LoVo (cell line): ENCODE results near the gene PRR5L.

Experiments
- DNase-seq: peaks from one replicate; pipeline ENCODE4 v3.0.0-alpha.2; 2016; ENCODE audit warnings: low spot score

PRR5L gene

DNA sequence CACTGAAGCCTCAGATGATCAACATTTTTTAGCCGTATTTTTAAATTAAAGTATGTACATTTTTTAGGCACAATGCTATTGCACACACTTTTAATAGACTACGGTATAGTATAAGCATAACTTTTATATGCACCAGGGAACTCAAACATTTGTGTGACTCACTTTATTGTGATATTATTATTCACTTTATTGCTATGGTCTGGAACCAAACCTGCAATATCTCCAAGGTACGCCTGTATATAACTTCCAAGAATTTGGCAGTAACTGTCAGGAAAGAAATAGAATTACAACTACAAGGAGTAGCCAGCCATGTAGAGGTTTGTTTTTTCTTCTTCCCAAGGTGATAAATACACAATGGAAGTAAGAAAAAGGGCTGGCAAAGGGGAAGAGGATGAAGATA, 62.3 kb downstream of the PRR5L start:
- peak; percentile 41 for DNase-seq

DNA sequence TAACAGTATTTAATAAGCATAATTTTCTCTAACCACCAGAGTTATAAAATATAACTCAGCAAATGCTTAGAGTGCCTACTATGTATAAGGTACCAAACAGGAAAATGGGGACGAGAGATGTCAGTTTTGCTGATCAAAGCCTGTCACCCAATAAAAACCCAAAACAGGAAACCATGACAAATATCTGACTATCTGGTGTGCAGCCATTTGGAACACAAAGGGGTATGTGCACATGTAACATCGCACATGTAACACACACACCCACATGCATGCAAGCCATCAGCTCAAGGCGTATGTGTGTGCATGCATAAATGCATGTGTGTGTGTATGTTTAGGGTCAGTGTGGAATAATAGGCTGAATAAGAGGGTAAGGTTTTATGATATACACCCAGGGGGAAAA, 64.2 kb downstream of the PRR5L start:
- no peak for DNase-seq

DNA sequence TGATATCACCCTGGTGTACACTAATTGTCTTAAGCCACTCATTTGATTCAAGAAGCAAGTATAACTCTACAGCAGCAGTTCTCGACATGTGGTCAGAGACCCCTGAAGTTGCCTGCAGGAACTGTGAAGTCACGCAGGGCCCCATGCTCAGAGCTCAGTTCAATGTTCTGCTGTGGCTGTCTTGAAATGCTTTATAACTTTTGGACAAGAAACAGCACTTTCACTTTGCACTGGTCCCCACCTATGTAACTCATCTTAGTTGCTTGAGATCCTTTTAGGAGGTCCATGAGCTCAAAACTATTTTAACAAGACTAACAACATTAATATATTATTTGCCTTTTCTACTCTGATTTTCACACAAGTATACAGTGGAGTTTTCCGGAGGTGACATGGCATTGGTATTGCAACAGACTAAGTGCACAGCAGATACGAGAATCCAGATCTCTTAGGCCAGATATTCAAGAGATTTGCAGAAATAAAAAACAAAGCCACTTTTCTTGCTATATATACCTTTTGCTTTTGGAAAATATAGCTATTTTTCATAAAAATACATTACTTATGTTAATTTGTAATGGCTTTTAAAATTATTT, 64.8 kb downstream of the PRR5L start:
- no peak for DNase-seq

DNA sequence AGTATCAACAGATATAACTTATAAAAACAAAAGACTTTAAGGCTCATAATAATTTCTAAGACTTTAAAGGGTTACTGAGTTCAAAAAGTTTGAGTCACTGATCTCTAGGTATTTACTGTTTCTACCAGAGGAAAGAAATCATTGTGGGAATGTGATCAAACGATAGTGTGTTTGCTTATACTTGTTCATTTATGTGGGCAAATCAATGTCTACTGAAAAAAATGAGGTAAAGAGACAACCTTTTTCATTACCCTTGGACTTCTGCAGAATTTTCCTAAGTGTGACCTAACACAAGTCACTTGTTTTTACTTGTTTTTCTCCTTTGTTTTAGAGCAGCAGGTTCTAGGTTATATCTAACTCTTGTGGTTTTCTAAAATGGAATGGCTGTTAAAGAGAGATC, 65.4 kb downstream of the PRR5L start:
- peak; percentile 39 for DNase-seq

DNA sequence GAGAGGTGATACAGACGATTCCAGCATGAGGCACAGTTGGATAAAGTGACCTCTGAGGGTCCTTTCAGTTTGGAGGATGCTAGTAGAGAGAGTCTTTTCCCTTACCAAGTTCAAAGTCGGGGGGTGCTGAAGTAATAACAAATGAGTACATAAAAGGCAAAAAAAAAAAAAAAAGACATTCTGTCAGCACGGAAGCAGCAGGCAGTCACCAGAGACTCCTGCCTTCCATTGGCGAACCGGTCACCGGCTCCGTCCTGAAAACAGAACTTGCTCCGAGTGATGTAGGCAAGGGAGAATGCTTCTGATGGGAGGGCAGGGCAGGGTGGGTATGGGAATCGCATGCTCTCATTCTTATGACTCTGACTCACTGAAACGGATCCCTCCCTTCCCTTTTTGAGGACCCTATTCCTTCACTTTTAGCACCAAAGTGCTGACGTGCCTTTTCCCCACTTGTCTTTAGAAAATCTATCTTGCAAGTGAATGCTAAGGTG, 65.9 kb downstream of the PRR5L start:
- DNase-seq, result peak; percentile 85

DNA sequence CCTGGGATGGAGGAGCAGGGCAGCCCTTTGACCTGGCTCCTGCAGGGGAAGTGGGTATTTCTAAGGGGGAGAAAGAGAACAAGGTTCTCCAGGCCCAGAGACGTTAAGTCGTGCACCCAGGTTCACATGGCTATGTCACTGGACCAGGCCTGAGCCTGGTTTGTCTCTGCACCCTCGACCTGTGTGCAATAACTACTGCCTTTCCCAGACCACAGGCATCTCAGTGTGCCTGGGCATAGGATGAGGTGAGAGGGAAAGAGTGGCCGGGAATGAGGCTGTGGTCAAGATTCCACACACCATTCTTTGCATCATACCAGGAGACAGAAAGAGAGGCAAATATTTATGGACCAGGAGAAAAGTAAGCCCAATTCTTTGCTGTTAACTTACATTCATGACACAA, 66.8 kb downstream of the PRR5L start:
- peak; percentile 46 for DNase-seq

DNA sequence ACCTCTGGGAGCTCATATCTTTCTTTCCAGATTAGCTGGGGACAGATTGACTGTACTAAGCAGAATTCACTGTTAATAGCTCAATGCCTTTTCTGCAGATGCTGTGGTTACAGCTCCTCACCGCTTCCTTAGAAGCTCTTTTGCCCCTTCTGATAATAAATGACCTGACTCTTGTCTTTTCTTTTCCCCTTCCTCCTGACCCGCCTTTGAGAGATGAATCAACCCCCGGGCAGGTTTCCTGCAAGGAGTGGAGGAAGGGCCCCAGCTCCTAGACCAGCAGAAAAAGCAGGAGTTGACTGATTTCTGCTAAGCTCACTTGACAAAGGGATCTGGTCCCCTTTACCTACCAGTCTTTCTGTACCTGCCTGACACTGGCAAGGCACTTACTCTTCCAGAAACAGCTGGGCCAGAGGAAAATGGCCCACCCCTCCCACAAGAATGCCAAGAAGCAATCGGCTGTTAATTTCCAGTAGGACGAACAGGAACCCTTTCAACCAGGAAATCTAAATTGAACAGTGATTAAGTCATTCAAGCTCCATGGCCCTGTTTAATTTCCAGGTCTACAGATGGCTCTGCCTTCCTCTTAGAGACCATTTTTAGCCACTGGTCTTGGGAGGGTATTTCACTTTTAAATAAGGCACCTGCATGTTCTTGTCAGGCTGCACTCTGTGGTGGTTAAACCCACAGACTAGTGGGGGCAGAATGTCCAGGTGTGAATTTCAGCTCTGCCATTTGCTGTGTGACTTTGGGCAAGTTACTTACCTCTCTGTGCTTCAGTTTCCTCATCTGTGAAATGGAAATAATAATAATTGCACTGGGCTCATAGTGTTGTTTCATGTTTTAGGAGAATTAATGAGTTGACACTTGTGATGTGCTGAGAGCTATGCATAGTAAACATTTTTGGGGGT, 67.5 kb downstream of the PRR5L start:
- DNase-seq, result peak; percentile 35

DNA sequence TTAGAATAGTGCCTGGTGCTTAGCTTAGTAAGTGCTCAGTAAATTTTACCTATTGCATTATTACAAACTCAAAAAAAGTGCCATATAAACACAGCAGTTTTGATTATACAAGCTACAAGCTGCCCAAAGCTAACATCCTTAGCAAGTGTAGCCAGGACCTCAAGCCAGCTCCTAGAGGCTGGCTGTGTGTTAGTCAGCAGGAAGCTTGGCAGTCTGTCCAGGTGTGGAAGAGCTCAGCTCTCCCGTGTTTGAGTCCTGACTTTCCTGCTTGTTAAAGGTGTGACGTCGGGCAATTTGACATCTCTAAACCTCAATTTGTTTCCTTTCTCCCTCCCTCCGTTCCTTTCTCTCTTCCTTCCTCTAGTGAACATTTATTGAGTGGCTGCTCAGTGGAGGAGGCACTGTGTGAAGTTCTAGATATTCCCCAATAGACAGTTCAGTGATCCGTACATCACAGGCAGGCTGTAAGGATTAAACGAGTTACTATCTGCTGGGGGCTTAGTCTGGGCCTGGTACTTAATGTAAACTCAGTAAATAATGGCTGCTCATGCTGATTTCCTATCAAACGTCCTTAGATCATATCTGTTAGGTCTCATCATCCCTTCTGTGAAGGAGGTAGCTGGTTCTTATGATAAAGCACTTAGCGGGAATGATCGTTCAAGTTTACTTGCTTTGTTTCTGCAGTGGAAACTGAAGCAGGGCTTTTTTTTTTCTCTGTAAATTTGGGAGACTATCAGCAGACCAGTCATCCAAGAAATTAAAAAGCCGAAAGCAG, 68.7 kb downstream of the PRR5L start:
- DNase-seq, result no peak

DNA sequence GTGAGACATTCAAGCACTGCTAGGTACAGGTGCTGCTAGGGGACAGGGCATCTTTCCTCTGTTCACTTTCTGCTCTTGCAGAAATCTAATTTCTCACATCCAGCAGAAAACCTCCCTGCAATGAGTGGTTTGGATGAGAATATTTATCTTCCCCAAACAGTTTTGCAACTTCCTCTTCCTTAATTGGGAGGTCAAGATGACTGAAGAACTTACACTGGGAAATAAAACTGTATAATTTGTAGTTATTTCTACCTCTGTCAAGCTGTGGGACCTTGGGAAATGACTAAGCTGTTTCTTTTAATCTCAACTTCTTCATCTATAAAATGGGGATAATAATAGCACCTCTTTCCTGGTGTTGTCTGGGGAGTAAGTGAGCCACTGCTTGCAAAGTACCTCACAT, 69.8 kb downstream of the PRR5L start:
- no peak for DNase-seq

DNA sequence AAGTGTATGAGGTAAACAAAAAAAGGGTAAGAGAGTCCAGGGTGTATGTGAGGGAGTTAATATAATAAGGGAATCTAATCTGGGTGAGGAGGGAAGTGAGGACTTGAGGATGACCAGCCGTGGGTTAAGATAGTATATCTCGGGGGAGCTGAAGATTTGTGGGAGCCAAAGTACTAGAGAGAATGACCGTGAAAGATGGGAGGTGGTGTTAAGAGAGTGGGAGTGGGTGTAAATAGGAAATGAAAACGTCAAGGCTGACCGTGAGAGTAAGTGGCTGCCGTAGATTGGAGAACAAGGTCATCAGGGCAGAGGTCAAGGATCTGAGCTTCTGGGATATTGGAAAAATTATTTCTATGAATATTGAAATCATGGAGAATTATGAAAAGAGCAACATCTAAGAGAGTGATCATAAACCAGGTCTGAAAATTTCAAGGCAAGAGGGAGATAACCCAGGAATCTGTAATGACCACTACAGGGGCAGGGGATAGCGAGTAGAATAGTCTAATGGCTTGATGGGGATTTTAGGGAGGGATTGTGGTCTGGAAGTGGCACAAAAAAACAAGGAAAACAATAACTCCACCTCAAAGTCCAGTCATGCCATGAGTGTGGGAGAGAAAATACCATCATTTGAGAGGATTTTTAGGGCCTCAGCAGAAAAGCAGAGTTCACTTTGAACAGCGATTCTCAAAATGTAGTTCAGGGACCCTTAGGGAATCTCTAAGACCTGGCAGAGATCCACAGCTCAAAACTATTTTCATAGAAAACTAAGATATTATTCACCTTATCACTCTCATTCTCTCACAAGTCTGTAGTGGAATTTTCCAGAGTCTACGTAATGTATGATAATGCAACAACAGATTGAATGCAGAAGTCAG, 72.0 kb downstream of the PRR5L start:
- DNase-seq, result no peak

DNA sequence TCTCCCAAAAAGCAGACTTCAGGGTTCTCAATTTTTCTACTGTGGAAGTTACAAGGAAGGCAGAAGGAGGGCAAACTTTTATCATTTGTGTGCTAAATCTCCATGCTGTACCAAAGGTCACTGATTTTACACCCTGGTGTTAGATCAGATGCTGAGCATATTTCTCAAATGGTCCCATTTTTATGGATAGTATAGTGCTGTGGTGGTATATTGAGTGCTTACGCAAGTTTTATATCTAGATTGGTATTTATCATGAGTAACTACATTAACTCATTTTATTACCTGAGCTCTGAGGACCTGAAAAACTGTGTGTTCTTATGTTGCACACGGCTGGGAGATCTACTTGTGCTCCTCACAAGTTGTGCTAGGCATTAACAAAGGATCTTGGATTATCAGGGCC, 75.1 kb downstream of the PRR5L start:
- DNase-seq, result no peak

DNA sequence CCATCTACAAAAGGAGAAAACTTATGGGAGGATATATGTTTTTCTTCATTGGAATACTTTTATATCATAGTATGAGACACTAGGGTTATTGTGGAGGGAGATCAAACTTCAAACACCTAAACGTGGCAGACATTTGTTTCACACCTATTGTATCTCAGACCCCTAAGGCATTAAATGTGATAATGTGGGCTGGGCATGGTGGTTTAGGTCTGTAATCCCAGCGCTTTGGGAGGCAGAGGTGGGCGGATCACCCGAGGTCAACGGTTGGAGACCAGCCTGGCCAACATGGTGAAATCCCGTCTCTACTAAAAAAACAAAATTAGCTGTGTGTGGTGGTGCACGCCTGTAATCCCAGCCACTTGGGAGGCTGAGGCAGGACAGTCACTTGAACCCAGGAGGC, 75.5 kb downstream of the PRR5L start:
- no peak for DNase-seq

DNA sequence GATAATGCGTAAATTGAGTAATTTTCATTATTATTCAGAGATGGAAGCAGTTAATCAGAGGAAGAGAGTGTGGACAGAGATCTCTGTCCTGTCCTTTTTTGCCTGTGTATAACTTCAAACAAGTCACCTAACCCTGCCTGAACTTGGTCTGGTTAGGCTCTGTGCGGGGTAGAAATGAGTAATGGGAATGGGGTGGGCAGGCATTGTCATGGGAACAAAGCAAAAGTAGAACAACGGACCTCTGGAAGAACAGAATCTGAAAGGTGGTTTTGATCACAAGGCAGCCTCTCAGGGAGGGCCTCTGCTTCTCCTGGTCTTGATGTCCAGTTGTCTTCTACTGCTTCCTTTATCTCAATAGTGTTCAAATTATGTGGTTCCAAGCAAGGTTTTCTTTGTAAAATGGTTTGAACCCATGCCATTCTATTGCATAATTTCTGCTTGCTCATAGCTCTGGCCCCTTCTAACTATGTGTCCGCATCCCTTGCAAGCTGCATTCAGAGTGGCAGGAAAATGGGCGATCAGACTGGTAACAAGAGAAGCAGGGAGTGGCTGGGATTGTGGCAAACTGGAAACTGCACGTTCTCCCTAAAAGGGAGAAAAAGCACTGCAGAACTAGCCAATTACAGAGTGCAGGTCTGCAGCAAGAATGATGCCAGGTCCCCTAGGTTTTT, 76.1 kb downstream of the PRR5L start:
- DNase-seq, result no peak

DNA sequence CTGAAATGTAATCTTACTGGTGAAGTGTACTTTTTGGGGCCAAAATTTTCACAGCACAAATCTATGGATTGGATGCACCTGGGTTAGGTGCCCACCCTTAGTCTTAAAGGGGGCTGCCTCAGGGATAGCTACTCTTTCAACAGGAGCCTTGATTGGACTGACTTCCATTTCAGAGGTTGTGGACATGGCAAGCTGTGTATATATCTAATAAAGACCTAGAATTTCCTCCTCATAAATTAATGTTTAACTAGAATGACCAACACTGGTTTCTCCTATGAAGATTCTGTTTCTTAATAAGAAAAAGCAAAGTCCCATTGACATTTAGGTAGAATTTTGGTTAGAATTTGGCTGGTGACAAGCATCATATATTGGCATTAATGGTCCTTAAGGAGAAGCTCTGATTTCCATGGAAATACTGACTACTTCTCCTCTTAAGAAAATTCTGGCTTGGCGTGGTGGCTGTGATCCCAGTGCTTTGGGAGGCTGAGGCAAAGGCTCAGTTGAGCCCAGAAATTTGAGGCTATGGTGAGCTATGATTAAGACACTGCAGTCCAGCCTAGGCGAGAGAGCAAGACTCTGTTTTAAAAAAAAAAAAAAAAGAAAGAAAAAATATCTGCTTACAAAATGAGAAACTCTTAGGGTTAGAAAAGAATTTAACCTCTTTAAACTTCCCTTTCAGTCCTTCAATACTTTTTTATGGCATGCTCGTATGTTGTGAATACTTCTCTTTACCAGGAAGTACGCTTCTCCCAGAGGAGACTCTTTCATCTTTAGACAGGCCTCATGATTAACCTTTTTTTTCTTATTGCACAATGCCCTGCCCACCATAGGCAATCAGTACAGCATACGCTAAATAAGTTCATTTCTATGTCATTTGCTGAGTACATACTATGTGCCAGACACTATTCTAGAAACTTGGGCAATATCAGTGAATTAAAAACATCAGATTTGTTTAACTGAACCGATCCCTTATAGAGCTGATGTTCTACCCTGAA, 77.2 kb downstream of the PRR5L start:
- DNase-seq, result peak; percentile 65

DNA sequence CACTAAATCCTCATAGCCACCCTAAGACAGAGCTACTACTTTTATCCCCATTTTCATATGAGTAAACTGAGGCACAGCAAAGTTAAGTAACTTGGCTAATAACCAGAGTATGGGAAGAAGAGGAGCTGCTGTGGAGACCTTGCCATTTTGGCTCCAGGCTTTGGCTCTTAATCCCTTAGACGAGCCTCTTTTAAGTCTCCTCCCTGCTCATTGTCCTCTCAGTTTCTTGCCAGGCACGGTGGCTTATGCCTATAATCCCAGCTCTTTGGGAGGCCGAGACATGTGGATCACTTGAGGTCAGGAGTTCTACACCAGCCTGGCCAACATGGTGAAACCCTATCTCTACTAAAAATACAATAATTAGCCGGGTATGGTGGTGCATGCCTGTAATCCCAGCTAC, 78.6 kb downstream of the PRR5L start:
- DNase-seq, result no peak

DNA sequence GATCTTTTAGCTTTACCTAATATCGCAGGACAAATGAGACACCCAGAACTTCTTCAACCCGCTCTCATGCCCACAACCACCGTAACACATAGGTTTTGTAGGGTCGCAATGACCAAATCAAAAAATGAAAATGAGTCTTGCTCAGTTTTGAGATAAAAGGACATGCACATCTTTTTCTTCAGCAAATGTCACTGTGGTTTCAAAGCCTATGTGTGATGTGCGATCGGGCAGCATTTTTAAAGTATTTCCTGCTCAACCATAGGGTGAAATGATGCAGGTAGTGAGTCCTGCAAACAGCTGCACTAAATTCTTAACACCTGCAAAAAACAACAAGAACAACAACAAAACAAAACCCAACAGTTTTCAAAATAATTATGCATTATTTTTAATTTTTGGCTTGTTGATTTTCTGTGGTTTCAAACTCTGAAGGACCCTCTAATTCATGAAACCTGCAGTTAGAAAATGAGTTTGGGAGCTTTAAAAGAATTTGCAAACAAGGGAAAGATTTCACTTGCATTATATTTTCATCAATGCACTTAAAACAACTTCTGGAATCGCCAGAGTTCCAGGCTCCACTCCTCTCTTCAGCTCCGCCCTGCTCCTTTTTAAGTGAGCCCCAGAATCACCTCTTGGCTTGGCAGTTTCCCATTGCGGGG, 79.4 kb downstream of the PRR5L start:
- no peak for DNase-seq

DNA sequence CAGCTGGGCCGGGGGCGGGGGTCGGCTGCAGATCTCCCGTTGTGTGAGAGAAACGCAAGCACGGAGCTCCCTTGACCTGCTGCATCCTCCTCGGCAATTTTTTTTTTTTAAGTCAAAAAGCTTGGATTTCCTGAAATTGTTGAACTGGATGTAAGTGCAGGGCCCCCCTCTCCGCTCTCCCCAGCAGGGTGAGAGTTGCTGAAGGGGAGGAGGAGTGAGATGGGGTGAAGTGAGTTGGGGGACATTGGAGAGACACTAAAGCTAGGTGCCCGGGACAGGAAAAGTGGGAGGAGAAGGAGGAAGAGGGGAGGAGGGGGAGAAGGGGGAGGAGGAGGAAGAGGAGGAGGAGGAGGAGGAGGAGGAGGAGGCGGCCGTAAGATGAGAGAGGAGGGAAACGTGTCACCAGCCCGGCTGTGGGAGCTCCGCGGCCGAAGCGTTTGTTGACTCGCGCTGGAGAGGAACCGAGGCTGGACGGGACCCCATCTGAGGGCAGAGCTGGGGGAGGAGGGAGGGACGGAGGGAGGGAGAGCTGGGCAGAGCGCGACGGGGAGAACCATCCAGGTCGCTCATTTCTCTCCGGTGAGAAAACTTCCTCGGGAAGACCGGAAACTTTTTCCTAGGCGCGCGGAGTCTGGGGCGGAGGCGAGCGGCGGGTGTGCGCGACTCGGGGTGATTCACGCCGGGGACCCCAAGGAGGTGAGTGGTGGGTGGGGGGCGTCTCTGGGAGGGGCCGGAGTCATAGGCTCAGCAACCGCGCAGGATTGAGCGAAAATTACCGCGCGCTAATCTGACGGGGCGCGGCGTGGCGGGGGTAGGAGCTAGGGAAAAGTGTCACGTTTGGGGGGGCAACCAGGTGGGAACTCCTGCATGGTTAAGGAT, 80.2 kb downstream of the PRR5L start:
- DNase-seq, result peak; percentile 61
